ENCODE data around the gene APBA1.

DNA sequence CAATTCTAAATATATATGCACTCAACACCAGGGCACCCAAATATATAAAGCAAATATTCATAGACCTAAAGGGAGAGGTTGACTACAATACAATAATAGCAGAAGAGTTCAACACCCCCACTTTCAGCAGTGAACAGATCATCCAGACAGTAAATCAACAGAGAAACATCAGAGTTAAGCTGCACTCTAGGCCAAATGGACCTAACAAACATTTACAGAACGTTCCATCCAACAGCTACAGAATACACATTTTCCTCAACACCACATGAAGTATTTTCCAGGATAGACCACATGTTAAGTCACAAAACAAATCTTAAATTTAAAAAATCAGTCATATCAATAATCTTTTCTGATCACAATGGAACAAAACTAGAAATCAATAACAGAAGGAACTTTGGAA, 18.9 kb downstream of the APBA1 start:
- TF ChIP-seq CTCF (IDR thresholded peaks at IDR 0.05) (no peak), EZH2 (IDR thresholded peaks at IDR 0.05; ENCODE audit: borderline replicate concordance, insufficient read depth, low read depth, low read length, poor library complexity, severe bottlenecking) (no peak)

All from B cell (primary cell).